GM23338 (cell line): ENCODE measurements around the gene CDKAL1.

ENCODE experiments used
- CTCF ChIP-seq, 2 experiments: fragments of 200-600 bp in 1 of 2; sonication (generic) in 1 of 2; conservative IDR thresholded peaks; 2 replicates each; pipeline versions ENCODE4 v1.5.1 to v1.6.1; 2016 to 2017; ENCODE audit warnings: antibody characterized with exemption in 2 of 2, low read depth in 2 of 2, mild to moderate bottlenecking in 2 of 2, moderate library complexity in 1 of 2
- POLR2AphosphoS5 ChIP-seq: IDR thresholded peaks from 2 replicates; pipeline ENCODE4 v1.6.1; 2016; ENCODE audit warnings: antibody characterized with exemption, low read depth
- REST ChIP-seq: IDR thresholded peaks from one replicate; pipeline ENCODE4 v1.6.1; 2018; ENCODE audit warnings: antibody characterized with exemption; ENCODE audit not compliant: unreplicated experiment
- TF ChIP-seq, protein P1 (sequence below): IDR thresholded peaks from 2 replicates; pipeline ENCODE4 v1.6.1; 2016; ENCODE audit warnings: antibody characterized with exemption

DNA sequence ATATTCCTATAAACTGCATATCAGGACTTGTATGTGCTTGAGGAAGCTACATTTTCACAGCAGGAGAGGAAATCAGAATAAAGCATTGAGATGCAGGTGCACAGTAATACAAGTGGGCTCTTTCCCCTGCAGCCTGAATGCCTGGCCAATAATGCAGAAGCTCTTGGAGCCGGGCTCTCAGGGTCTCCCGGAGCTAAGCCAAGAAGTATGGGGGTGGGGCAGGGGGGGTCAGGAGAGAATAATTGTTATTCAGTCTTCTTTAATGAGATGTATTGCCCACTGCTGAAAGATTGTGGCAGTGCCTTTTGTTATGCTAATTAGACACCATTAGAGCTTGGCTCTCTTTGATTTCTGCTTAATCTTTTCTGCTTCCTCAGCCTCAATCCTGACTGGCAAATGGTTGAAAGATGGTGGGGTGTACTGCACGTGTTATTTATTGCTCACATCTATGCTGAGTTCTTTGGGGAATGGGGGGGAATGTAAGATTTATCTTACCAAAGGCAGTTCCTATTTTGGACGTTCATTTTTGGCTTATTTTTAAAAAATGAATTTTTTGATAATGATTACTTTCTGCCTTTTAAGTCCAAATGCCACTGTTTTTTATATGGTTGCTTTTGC is 651.7 kb downstream of the CDKAL1 start:
- no peak for TF ChIP-seq CTCF (conservative IDR thresholded peaks at IDR 0.05; ENCODE audit: low read depth in 2 of 2)
- TF ChIP-seq, protein P1, sequence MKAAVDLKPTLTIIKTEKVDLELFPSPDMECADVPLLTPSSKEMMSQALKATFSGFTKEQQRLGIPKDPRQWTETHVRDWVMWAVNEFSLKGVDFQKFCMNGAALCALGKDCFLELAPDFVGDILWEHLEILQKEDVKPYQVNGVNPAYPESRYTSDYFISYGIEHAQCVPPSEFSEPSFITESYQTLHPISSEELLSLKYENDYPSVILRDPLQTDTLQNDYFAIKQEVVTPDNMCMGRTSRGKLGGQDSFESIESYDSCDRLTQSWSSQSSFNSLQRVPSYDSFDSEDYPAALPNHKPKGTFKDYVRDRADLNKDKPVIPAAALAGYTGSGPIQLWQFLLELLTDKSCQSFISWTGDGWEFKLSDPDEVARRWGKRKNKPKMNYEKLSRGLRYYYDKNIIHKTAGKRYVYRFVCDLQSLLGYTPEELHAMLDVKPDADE, result no peak
- no peak for TF ChIP-seq POLR2AphosphoS5
- TF ChIP-seq REST, result no peak
